H1 (cell line): ENCODE measurements around the gene CUEDC1. TPM values are rescaled to one million over a fixed set of nuclear protein-coding genes. Genes with fewer than 3 reads are reported as not detected.

Experiments used
- ASH2L ChIP-seq: fragments of 200-600, 300-600 bp; sonication (generic); IDR thresholded peaks from one replicate; pipeline ENCODE4 v1.7.1; 2017; ENCODE audit warnings: low read length
- BCL11A ChIP-seq, 2 experiments: IDR thresholded peaks; one replicate each; pipeline ENCODE4 v1.6.1; 2011; ENCODE audit warnings: low read depth in 2 of 2, low read length in 2 of 2, mild to moderate bottlenecking in 2 of 2
- CBX8 ChIP-seq: fragments of 300-800, 300-1000 bp; sonication (generic); IDR thresholded peaks from 2 replicates; pipeline ENCODE4 v1.7.1; 2016; ENCODE audit warnings: low read depth, low read length, borderline replicate concordance
- CHD1 ChIP-seq: IDR thresholded peaks from 2 replicates; pipeline ENCODE4 v1.6.1; 2012; ENCODE audit warnings: low read depth, low read length, improper control_type of control experiment
- CREB1 ChIP-seq: IDR thresholded peaks from 2 replicates; pipeline ENCODE4 v1.6.1; 2012; ENCODE audit warnings: inconsistent platforms
- CTBP2 ChIP-seq: IDR thresholded peaks from 2 replicates; pipeline ENCODE4 v1.7.0; 2011; ENCODE audit warnings: borderline replicate concordance, mild to moderate bottlenecking, moderate library complexity, mixed read lengths, low read length; ENCODE audit not compliant: insufficient read depth, insufficient read length
- EGR1 ChIP-seq: IDR thresholded peaks from 2 replicates; pipeline ENCODE4 v1.6.1; 2011; ENCODE audit warnings: low read depth, low read length, borderline replicate concordance
- EP300 ChIP-seq, 2 experiments: IDR thresholded peaks; 1 replicate in 1 of 2; 2 replicates in 1 of 2; pipeline ENCODE4 v1.6.1; 2011 to 2012; ENCODE audit warnings: low read depth in 2 of 2, low read length in 2 of 2, mild to moderate bottlenecking in 2 of 2, borderline replicate concordance in 1 of 2, inconsistent platforms in 1 of 2, moderate library complexity in 1 of 2
- JUND ChIP-seq: IDR thresholded peaks from 2 replicates; pipeline ENCODE4 v1.6.1; 2011; ENCODE audit warnings: mild to moderate bottlenecking, improper control_type of control experiment, low read length
- KDM4A ChIP-seq: IDR thresholded peaks from one replicate; pipeline ENCODE4 v1.7.1; 2012; ENCODE audit warnings: low read depth, mild to moderate bottlenecking, moderate library complexity, low read length, inconsistent platforms; ENCODE audit not compliant: severe bottlenecking
- NRF1 ChIP-seq: IDR thresholded peaks from 2 replicates; pipeline ENCODE4 v1.6.1; 2011; ENCODE audit warnings: mild to moderate bottlenecking, low read depth, low read length, improper control_type of control experiment
- PHF8 ChIP-seq: fragments of 200-600 bp; sonication (generic); conservative IDR thresholded peaks from 2 replicates; pipeline ENCODE4 v1.7.1; 2012; ENCODE audit warnings: low read depth, mild to moderate bottlenecking, inconsistent platforms, low read length, moderate library complexity
- POU5F1 ChIP-seq: IDR thresholded peaks from 2 replicates; pipeline ENCODE4 v1.6.1; 2011; ENCODE audit warnings: low read depth, mild to moderate bottlenecking, low read length, moderate library complexity
- RFX5 ChIP-seq: IDR thresholded peaks from 2 replicates; pipeline ENCODE4 v1.6.1; 2011; ENCODE audit warnings: low read depth, low read length, improper control_type of control experiment, borderline replicate concordance
- RNF2 ChIP-seq: fragments of 200-900, 300-1000 bp; sonication (generic); IDR thresholded peaks from 2 replicates; pipeline ENCODE4 v1.7.1; 2016; ENCODE audit warnings: borderline replicate concordance, low read depth, mild to moderate bottlenecking, antibody characterized with exemption, low read length; ENCODE audit not compliant: poor library complexity, severe bottlenecking; ENCODE audit errors: missing control alignments
- SIX5 ChIP-seq: IDR thresholded peaks from 2 replicates; pipeline ENCODE4 v1.6.1; 2011; ENCODE audit warnings: mild to moderate bottlenecking, low read depth, low read length
- SP2 ChIP-seq: IDR thresholded peaks from 2 replicates; pipeline ENCODE4 v1.6.1; 2012; ENCODE audit warnings: mild to moderate bottlenecking, low read length, inconsistent platforms
- SRF ChIP-seq: IDR thresholded peaks from 2 replicates; pipeline ENCODE4 v1.6.1; 2011; ENCODE audit warnings: mild to moderate bottlenecking, low read depth, low read length, moderate library complexity
- SUZ12 ChIP-seq: fragments of 200-600 bp; sonication (generic); IDR thresholded peaks from 2 replicates; pipeline ENCODE4 v1.6.1; 2012; ENCODE audit warnings: mild to moderate bottlenecking, inconsistent platforms, low read length, moderate library complexity, mixed read lengths
- TAF1 ChIP-seq: IDR thresholded peaks from 2 replicates; pipeline ENCODE4 v1.6.1; 2011; ENCODE audit warnings: mild to moderate bottlenecking, low read depth, low read length
- TAF7 ChIP-seq: optimal IDR thresholded peaks from 2 replicates; pipeline ENCODE3; 2011; ENCODE audit warnings: low read depth, mild to moderate bottlenecking, inconsistent platforms, low read length, moderate library complexity, borderline replicate concordance
- TEAD4 ChIP-seq: IDR thresholded peaks from 2 replicates; pipeline ENCODE4 v1.6.1; 2012; ENCODE audit warnings: low read depth, low read length, inconsistent platforms, mixed read lengths
- polyA plus RNA-seq, 7 experiments: library from polyadenylated mRNA; depleted of rRNA in 3 of 7; stranded (reverse) in 5 of 7; unstranded in 2 of 7; fragments of >200 nt in 5 of 7; fragments of 200-250 nt in 2 of 7; gene quantifications; 1 replicate in 5 of 7; 2 replicates in 1 of 7; 4 replicates in 1 of 7; pipeline versions ENCODE4 v1.2.1 to v1.2.3, GENCODE V29; 2011 to 2013; ENCODE audit warnings: missing spikeins in 2 of 7, mixed read lengths in 2 of 7
- total RNA-seq: library from RNA; stranded (reverse); fragmentation: NEBNext Ultra II Directional; extraction: Animal tissue kit (Norgen Biotek cat#: 25700); gene quantifications from 2 replicates; pipeline ENCODE4 v1.2.1, GENCODE V29; 2021
- TF ChIP-seq, protein P1 (sequence below): IDR thresholded peaks from 2 replicates; pipeline ENCODE4 v1.6.1; 2011; ENCODE audit warnings: low read depth, mild to moderate bottlenecking, low read length; ENCODE audit not compliant: insufficient read depth
- TF ChIP-seq, protein P2 (sequence below): IDR thresholded peaks from 2 replicates; pipeline ENCODE4 v1.6.1; 2012; ENCODE audit warnings: inconsistent platforms

Gene CUEDC1
- total and polyA plus RNA-seq, 2 of the 8 experiments (the other 6 are each of a cell fraction or from before 2014, with no cell fraction given) = 4.0 to 10.7 TPM

DNA sequence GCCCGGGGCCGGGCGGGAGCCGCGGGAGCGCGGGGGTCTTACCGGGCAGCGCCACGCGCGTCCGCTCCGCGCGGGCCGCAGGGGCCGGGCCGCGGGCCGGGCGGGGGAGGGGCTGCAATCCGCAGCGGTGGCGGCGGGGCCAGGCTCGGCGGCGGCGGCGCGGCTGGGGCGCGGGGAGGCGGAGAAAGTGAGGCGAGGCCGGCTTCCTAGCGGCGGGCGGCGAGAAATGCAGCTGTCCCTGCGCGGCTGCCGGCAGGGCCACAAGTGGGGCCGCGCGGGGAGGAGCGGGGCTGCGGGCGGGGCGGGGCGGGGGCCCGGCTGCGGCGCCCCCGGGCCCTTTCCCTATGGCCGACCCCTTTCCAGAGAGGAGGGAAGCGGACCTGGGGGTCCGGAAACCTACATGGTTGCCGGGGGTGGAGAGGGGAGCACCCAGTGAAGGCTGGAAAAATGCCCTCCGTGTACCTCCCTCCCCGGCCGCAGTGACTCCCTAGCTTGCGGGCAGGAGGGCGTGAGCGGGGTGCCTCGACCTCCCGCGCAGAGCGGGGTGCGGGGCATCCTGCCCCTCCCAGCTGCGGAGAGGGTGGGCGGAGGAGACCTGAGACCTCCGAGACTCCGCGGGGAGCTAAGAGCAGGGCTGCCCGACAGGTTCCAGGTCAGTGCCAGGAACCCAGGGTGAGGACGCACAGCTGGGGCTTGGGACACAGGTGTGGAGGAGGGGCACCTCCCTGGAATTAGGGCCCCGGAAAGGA lies at the start of gene CUEDC1 (continued):
- no peak for TF ChIP-seq CTBP2
- TF ChIP-seq BCL11A (IDR thresholded peaks at IDR 0.05; ENCODE audit: low read depth in 2 of 2, low read length in 2 of 2) = no peak
- no peak for TF ChIP-seq SUZ12
- no peak for TF ChIP-seq JUND
- TF ChIP-seq, protein P1, sequence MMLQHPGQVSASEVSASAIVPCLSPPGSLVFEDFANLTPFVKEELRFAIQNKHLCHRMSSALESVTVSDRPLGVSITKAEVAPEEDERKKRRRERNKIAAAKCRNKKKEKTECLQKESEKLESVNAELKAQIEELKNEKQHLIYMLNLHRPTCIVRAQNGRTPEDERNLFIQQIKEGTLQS = no peak
- TF ChIP-seq, protein P2, sequence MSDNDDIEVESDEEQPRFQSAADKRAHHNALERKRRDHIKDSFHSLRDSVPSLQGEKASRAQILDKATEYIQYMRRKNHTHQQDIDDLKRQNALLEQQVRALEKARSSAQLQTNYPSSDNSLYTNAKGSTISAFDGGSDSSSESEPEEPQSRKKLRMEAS = 0 out of 2 replicates have a peak, but pooled peaks have one; percentile 21
- no peak for TF ChIP-seq TEAD4
- TF ChIP-seq RFX5 = no peak
- TF ChIP-seq RNF2 = no peak
- TF ChIP-seq KDM4A = peak; percentile 85
- TF ChIP-seq TAF1 = no peak
- no peak for TF ChIP-seq ASH2L
- no peak for TF ChIP-seq SIX5
- TF ChIP-seq PHF8 = peak; percentile 37; the same call in 1 of the 2 replicates
- TF ChIP-seq EP300 (IDR thresholded peaks at IDR 0.05; ENCODE audit: borderline replicate concordance in 1 of 2, low read depth in 2 of 2, low read length in 2 of 2) = no peak
- no peak for TF ChIP-seq NRF1
- no peak for TF ChIP-seq POU5F1
- no peak for TF ChIP-seq EGR1
- no peak for TF ChIP-seq CREB1
- TF ChIP-seq TAF7 = no peak
- TF ChIP-seq SP2 = no peak
- no peak for TF ChIP-seq SRF
- TF ChIP-seq CBX8 = no peak
- no peak for TF ChIP-seq CHD1
